GM12878 (cell line): ENCODE results near the gene ASAH2B. TPM values are rescaled to one million over a fixed set of nuclear protein-coding genes. Genes with fewer than 3 reads are reported as not detected.

Experiments
- ATF7 ChIP-seq: fragments of 450-650 bp; IDR thresholded peaks from 2 replicates; pipeline ENCODE4 v1.6.1; 2016; ENCODE audit warnings: low read depth, mild to moderate bottlenecking
- CBX3 ChIP-seq: fragments of 200-600 bp; sonication (generic); IDR thresholded peaks from 2 replicates; pipeline ENCODE4 v1.6.1; 2016; ENCODE audit warnings: low read depth, borderline replicate concordance
- CREB1 ChIP-seq: IDR thresholded peaks from 2 replicates; pipeline ENCODE4 v1.6.1; 2012; ENCODE audit warnings: low read depth, mild to moderate bottlenecking, inconsistent platforms
- DPF2 ChIP-seq: fragments of 450-650 bp; IDR thresholded peaks from 2 replicates; pipeline ENCODE4 v1.6.1; 2017; ENCODE audit warnings: mild to moderate bottlenecking
- FOXM1 ChIP-seq: IDR thresholded peaks from 2 replicates; pipeline ENCODE4 v1.6.1; 2012; ENCODE audit warnings: low read depth, mild to moderate bottlenecking, inconsistent platforms, low read length, moderate library complexity
- GABPA ChIP-seq: IDR thresholded peaks from 2 replicates; pipeline ENCODE4 v1.6.1; 2014; ENCODE audit warnings: antibody characterized with exemption, low read depth, mild to moderate bottlenecking, inconsistent platforms
- HDAC2 ChIP-seq: fragments of 200-600 bp; sonication (generic); IDR thresholded peaks from 2 replicates; pipeline ENCODE4 v1.6.1; 2017
- IKZF2 ChIP-seq, 2 experiments: fragments of 450-650 bp; IDR thresholded peaks; 2 replicates each; pipeline ENCODE4 v1.6.1; 2017; ENCODE audit warnings: mild to moderate bottlenecking in 2 of 2, moderate library complexity in 2 of 2
- IRF5 ChIP-seq: fragments of 450-650 bp; IDR thresholded peaks from 2 replicates; pipeline ENCODE4 v1.6.1; 2017; ENCODE audit warnings: borderline replicate concordance
- KAT2A ChIP-seq: conservative IDR thresholded peaks from 2 replicates; pipeline ENCODE4 v1.6.1; 2011; ENCODE audit warnings: low read depth, low read length; ENCODE audit not compliant: control insufficient read depth
- MEF2A ChIP-seq: IDR thresholded peaks from 2 replicates; pipeline ENCODE4 v1.6.1; 2011; ENCODE audit warnings: low read depth, mild to moderate bottlenecking, low read length, moderate library complexity; ENCODE audit not compliant: insufficient read depth
- MEF2B ChIP-seq: fragments of 450-650 bp; IDR thresholded peaks from 2 replicates; pipeline ENCODE4 v1.6.1; 2018; ENCODE audit warnings: mild to moderate bottlenecking, moderate library complexity; ENCODE audit not compliant: partially characterized antibody, poor library complexity, severe bottlenecking
- MLLT1 ChIP-seq: fragments of 450-650 bp; IDR thresholded peaks from 2 replicates; pipeline ENCODE4 v1.6.1; 2016; ENCODE audit warnings: mild to moderate bottlenecking
- NFIC ChIP-seq: IDR thresholded peaks from 2 replicates; pipeline ENCODE4 v1.6.1; 2012; ENCODE audit warnings: low read depth, mild to moderate bottlenecking, inconsistent platforms, low read length, moderate library complexity
- NKRF ChIP-seq: fragments of 450-650 bp; conservative IDR thresholded peaks from 2 replicates; pipeline ENCODE4 v1.6.1; 2017; ENCODE audit warnings: mild to moderate bottlenecking, moderate library complexity
- PKNOX1 ChIP-seq: fragments of 450-650 bp; IDR thresholded peaks from 2 replicates; pipeline ENCODE4 v1.6.1; 2016; ENCODE audit warnings: mild to moderate bottlenecking
- POLR2AphosphoS2 ChIP-seq: IDR thresholded peaks from 2 replicates; pipeline ENCODE4 v1.6.1; 2011; ENCODE audit warnings: low read depth, mild to moderate bottlenecking, low read length, improper control_type of control experiment, moderate library complexity
- PRDM15 ChIP-seq: fragments of 450-650 bp; formaldehyde crosslinking; IDR thresholded peaks from 2 replicates; pipeline ENCODE4 v1.4.0; 2020; ENCODE audit warnings: mild to moderate bottlenecking, moderate library complexity
- SRF ChIP-seq, 2 experiments: IDR thresholded peaks; 2 replicates each; pipeline ENCODE4 v1.6.1; 2011; ENCODE audit warnings: low read depth in 2 of 2, low read length in 2 of 2, mild to moderate bottlenecking in 1 of 2, moderate library complexity in 1 of 2
- SUPT20H ChIP-seq: IDR thresholded peaks from 2 replicates; pipeline ENCODE4 v1.6.1; 2011; ENCODE audit warnings: low read depth, mild to moderate bottlenecking, low read length, moderate library complexity, borderline replicate concordance; ENCODE audit not compliant: control insufficient read depth
- ZNF24 ChIP-seq: fragments of 450-650 bp; IDR thresholded peaks from 2 replicates; pipeline ENCODE4 v1.6.1; 2017; ENCODE audit warnings: antibody characterized with exemption, mild to moderate bottlenecking
- polyA plus RNA-seq, 11 experiments: library from polyadenylated mRNA; depleted of rRNA in 4 of 11; unstranded in 6 of 11; stranded (reverse) in 5 of 11; fragments of >200 nt; fragmentation: Nextera tagmentation in 4 of 11; fragmentation: Illumina TruSeq in 1 of 11; extraction: Ambion mirVana in 4 of 11; extraction: Trizol in 1 of 11; gene quantifications; 1 replicate in 1 of 11; 2 replicates in 10 of 11; pipeline versions ENCODE4 v1.2.1 to v1.2.3, GENCODE V29; 2011 to 2016; ENCODE audit warnings: inconsistent platforms in 2 of 11, missing spikeins in 2 of 11, low read depth in 1 of 11
- total RNA-seq, 4 experiments: library from RNA; depleted of rRNA in 3 of 4; stranded (reverse); fragments of >200 nt in 3 of 4; fragmentation: Illumina TruSeq in 1 of 4; extraction: Trizol in 1 of 4; gene quantifications; 2 replicates each; pipeline versions ENCODE4 v1.2.1 to v1.2.3, GENCODE V29; 2013 to 2021

The ASAH2B gene
- total and polyA plus RNA-seq, 10 of the 15 experiments (the other 5 are each of a cell fraction or from before 2014, with no cell fraction given) = 1.6 to 5.4 (median 3.0) TPM

- no peak for TF ChIP-seq IRF5
- TF ChIP-seq PRDM15 (CRISPR knock-in tag) = no peak
- peak; percentile 90 for TF ChIP-seq GABPA
- peak; percentile 44 to 51; a peak in 1 of 4 replicates for TF ChIP-seq IKZF2 (IDR thresholded peaks at IDR 0.05)
- TF ChIP-seq ATF7 = no peak
- no peak for TF ChIP-seq MEF2A
- TF ChIP-seq POLR2AphosphoS2 = no peak
- TF ChIP-seq CREB1 = peak; percentile 53; the same call in 1 of the 2 replicates
- 0 out of 2 replicates have a peak, but pooled peaks have one; percentile 49 for TF ChIP-seq MLLT1
- 0 out of 2 replicates have a peak, but pooled peaks have one; percentile 32 for TF ChIP-seq NKRF
- no peak for TF ChIP-seq SRF (IDR thresholded peaks at IDR 0.05; ENCODE audit: low read depth in 2 of 2, low read length in 2 of 2)
- TF ChIP-seq SUPT20H = no peak
- TF ChIP-seq PKNOX1 = no peak
- no peak for TF ChIP-seq HDAC2
- no peak for TF ChIP-seq KAT2A
- TF ChIP-seq ZNF24 = no peak
- TF ChIP-seq MEF2B = no peak
- no peak for TF ChIP-seq CBX3
- peak; percentile 28; the same call in 1 of the 2 replicates for TF ChIP-seq DPF2
- TF ChIP-seq NFIC = no peak
- no peak for TF ChIP-seq FOXM1
These were observed at the start of gene ASAH2B (continued) for GRCh38 chr10:50739618-50740292.
